CD14-positive monocyte (primary cell): Measurements from ENCODE around the gene GALNT14. TPM values are rescaled to one million over a fixed set of nuclear protein-coding genes. Genes with fewer than 3 reads are reported as not detected.
A peak's percentile ranks its signal among the peaks of the same experiment; 100 is the strongest.

Experiments
- DNase-seq, 3 donors: peaks; one replicate each; pipeline ENCODE4 v3.0.0-alpha.2; 2011 to 2022
- H2AFZ ChIP-seq: 2 replicates; pipeline ENCODE4 v1.6.0; 2012; ENCODE audit warnings: mild to moderate bottlenecking, low read depth, low read length, inconsistent platforms; ENCODE audit not compliant: insufficient read depth, poor library complexity, severe bottlenecking
- H3K27ac ChIP-seq, 2 donors: 1 replicate in 1 of 2; 2 replicates in 1 of 2; pipeline ENCODE4 v1.5.1; 2012 to 2013; ENCODE audit warnings: low read length in 2 of 2, control low read depth in 1 of 2, inconsistent platforms in 1 of 2, low read depth in 1 of 2, mild to moderate bottlenecking in 1 of 2
- H3K27me3 ChIP-seq, 2 donors: one replicate each; pipeline versions ENCODE4 v1.6.0 to v1.6.1; 2011 to 2013; ENCODE audit warnings: low read length in 2 of 2; ENCODE audit not compliant: control insufficient read depth in 2 of 2, insufficient read depth in 2 of 2
- H3K36me3 ChIP-seq, 2 donors: replicated peaks in 1 of 2; 1 replicate in 1 of 2; 2 replicates in 1 of 2; pipeline versions ENCODE4 v1.5.1 to v1.6.1; 2012 to 2013; ENCODE audit warnings: low read length in 2 of 2, control low read depth in 1 of 2, inconsistent platforms in 1 of 2, mild to moderate bottlenecking in 1 of 2; ENCODE audit not compliant: insufficient read depth in 2 of 2, control insufficient read depth in 1 of 2
- H3K4me1 ChIP-seq, 2 donors: 1 replicate in 1 of 2; 2 replicates in 1 of 2; pipeline versions ENCODE4 v1.5.1 to v1.6.1; 2012 to 2013; ENCODE audit warnings: low read length in 2 of 2, control low read depth in 1 of 2, inconsistent platforms in 1 of 2, mild to moderate bottlenecking in 1 of 2, moderate library complexity in 1 of 2; ENCODE audit not compliant: insufficient read depth in 2 of 2, control insufficient read depth in 1 of 2
- H3K4me2 ChIP-seq: replicated peaks from 2 replicates; pipeline ENCODE3; 2012; ENCODE audit warnings: low read length, moderate library complexity, mild to moderate bottlenecking; ENCODE audit not compliant: poor library complexity, severe bottlenecking; ENCODE audit errors: extremely low read depth
- H3K4me3 ChIP-seq, 3 experiments: fragments of 200-600 bp in 1 of 3; sonication (generic) in 1 of 3; replicated peaks in 1 of 3; 1 replicate in 2 of 3; 2 replicates in 1 of 3; pipeline ENCODE4 v1.5.1; 2011 to 2013; ENCODE audit warnings: low read length in 3 of 3, mild to moderate bottlenecking in 3 of 3, control low read depth in 2 of 3, low read depth in 2 of 3, inconsistent platforms in 1 of 3, moderate library complexity in 1 of 3
- H3K79me2 ChIP-seq: 2 replicates; pipeline ENCODE4 v1.6.0; 2012; ENCODE audit warnings: mild to moderate bottlenecking, control low read depth, inconsistent platforms, low read length, moderate library complexity; ENCODE audit not compliant: insufficient read depth
- H3K9ac ChIP-seq: 2 replicates; pipeline ENCODE4 v1.6.0; 2017; ENCODE audit warnings: low read length, mild to moderate bottlenecking; ENCODE audit not compliant: insufficient read depth, poor library complexity, severe bottlenecking
- H3K9me3 ChIP-seq, 2 donors: replicated peaks in 1 of 2; 1 replicate in 1 of 2; 2 replicates in 1 of 2; pipeline versions ENCODE4 v1.5.1 to v1.6.1; 2012 to 2013; ENCODE audit warnings: low read length in 2 of 2, control low read depth in 1 of 2; ENCODE audit not compliant: control insufficient read depth in 1 of 2, insufficient read depth in 1 of 2
- H4K20me1 ChIP-seq: 2 replicates; pipeline ENCODE4 v1.6.0; 2012; ENCODE audit warnings: mild to moderate bottlenecking, low read length, control low read depth, moderate library complexity; ENCODE audit not compliant: insufficient read depth
- H3K27ac Mint-ChIP-seq, 7 donors: one replicate each; pipeline ENCODE4 v1.8.0; 2020; ENCODE audit warnings: mild to moderate bottlenecking in 7 of 7, mixed read lengths in 7 of 7, moderate library complexity in 6 of 7, inconsistent platforms in 2 of 7
- H3K27me3 Mint-ChIP-seq, 3 donors: one replicate each; pipeline ENCODE4 v1.8.0; 2021 to 2022; ENCODE audit warnings: low read depth in 3 of 3, mild to moderate bottlenecking in 3 of 3, mixed read lengths in 3 of 3, moderate library complexity in 3 of 3, inconsistent platforms in 1 of 3
- H3K36me3 Mint-ChIP-seq, 2 donors: one replicate each; pipeline ENCODE4 v1.8.0; 2020; ENCODE audit warnings: mixed read lengths in 2 of 2, inconsistent platforms in 1 of 2, mild to moderate bottlenecking in 1 of 2
- H3K4me1 Mint-ChIP-seq: one replicate; pipeline ENCODE4 v1.8.0; 2020; ENCODE audit warnings: mild to moderate bottlenecking, mixed read lengths
- H3K4me3 Mint-ChIP-seq, 2 donors: one replicate each; pipeline ENCODE4 v1.8.0; 2020; ENCODE audit warnings: mild to moderate bottlenecking in 2 of 2, mixed read lengths in 2 of 2, moderate library complexity in 1 of 2
- H3K9me3 Mint-ChIP-seq, 7 donors: one replicate each; pipeline ENCODE4 v1.8.0; 2020 to 2022; ENCODE audit warnings: mixed read lengths in 7 of 7, mild to moderate bottlenecking in 6 of 7, moderate library complexity in 6 of 7, inconsistent platforms in 2 of 7
- WGBS: methylation state at CpG from one replicate; pipeline ENCODE4 v1.1.5; 2013; ENCODE audit warnings: missing lambda C conversion rate; ENCODE audit not compliant: insufficient coverage; 5-methylcytosine and 5-hydroxymethylcytosine counted together
- intact Hi-C, 2 donors: fragments of 100-400 bp; cut with micrococcal nuclease; formaldehyde crosslinking; loops; one replicate each; pipeline versions ENCODE4 v1.15.0 to v1.15.1; 2023
- polyA plus RNA-seq, 3 donors: library from polyadenylated mRNA; depleted of rRNA in 1 of 3; unstranded in 2 of 3; stranded (reverse) in 1 of 3; fragments of 300-500 nt in 2 of 3; fragments of >200 nt in 1 of 3; fragmentation: Illumina TruSeq in 2 of 3; gene quantifications; 1 replicate in 2 of 3; 2 replicates in 1 of 3; pipeline ENCODE4 v1.2.3, GENCODE V29; 2012 to 2021
- TF ChIP-seq, protein P1 (sequence below): fragments of 200-600 bp; IDR thresholded peaks from one replicate; pipeline ENCODE4 v1.8.0; 2022; ENCODE audit warnings: antibody characterized with exemption, mild to moderate bottlenecking

Gene GALNT14
- polyA plus RNA-seq, 3 donors = 0.33 TPM; not detected in 2

GRCh38 chr2:31014516-31014915, 123.7 kb downstream of the GALNT14 start:
- H3K4me2 ChIP-seq = no peak overlapping the region
- H3K4me1 Mint-ChIP-seq = peaks cover 15% of the 10 kb centered on the region
- TF ChIP-seq, protein P1, sequence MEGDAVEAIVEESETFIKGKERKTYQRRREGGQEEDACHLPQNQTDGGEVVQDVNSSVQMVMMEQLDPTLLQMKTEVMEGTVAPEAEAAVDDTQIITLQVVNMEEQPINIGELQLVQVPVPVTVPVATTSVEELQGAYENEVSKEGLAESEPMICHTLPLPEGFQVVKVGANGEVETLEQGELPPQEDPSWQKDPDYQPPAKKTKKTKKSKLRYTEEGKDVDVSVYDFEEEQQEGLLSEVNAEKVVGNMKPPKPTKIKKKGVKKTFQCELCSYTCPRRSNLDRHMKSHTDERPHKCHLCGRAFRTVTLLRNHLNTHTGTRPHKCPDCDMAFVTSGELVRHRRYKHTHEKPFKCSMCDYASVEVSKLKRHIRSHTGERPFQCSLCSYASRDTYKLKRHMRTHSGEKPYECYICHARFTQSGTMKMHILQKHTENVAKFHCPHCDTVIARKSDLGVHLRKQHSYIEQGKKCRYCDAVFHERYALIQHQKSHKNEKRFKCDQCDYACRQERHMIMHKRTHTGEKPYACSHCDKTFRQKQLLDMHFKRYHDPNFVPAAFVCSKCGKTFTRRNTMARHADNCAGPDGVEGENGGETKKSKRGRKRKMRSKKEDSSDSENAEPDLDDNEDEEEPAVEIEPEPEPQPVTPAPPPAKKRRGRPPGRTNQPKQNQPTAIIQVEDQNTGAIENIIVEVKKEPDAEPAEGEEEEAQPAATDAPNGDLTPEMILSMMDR = no peak
- H3K27me3 Mint-ChIP-seq = peaks cover 0 to 4% (median 0%) of the 10 kb centered on the region in 3 donors
- H2AFZ ChIP-seq = no peak overlapping the region
- peaks cover 0 to 4% (median 0%) of the 10 kb centered on the region in 7 donors for H3K9me3 Mint-ChIP-seq
- no peaks in the 10 kb centered on the region for H3K36me3 Mint-ChIP-seq
- no peaks in the 10 kb centered on the region for H4K20me1 ChIP-seq
- peak overlapping the region in 1 of 7 donors; percentile 43 for H3K27ac Mint-ChIP-seq
- H3K79me2 ChIP-seq = no peaks in the 10 kb centered on the region
- no peaks in the 10 kb centered on the region for H3K27me3 ChIP-seq
- no peak overlapping the region for H3K4me3 Mint-ChIP-seq
- no peak for DNase-seq
- intact Hi-C loops = no loop called here
- H3K9ac ChIP-seq = no peak overlapping the region
- no peaks in the 10 kb centered on the region for H3K36me3 ChIP-seq
- no peaks in the 10 kb centered on the region for H3K9me3 ChIP-seq
- WGBS = 94% methylated on average over 2 of the region's 4 CpGs
- H3K27ac ChIP-seq = no peak overlapping the region
- H3K4me1 ChIP-seq = peaks cover 6 to 12% of the 10 kb centered on the region in 2 donors
- H3K4me3 ChIP-seq = no peak overlapping the region

DNA sequence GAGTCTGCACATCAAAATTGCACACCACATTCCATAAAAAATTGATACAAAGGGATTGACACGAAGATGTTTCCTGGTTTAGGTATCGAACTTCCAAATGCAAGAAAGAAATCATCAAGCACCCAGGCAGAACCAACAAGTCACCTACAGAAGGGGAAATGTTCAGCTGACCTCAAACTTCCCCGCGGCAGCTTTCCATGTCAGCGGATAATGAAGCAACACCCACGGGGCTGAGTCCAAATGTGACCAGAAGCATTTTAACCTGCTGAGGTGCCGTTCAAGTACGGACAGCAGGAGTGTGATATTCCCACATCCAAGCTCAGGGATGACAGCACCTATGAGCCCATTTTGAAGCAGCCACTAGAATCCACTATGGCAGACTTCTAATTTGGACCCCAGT, 124.9 kb downstream of the GALNT14 start:
- intact Hi-C loops = no loop called here

More for the DNA sequence above, 124.9 kb downstream of the GALNT14 start:
- peak overlapping the region in 1 of 2 donors; percentile 47 for H3K4me3 Mint-ChIP-seq
- Histone ChIP-seq H4K20me1 (no peaks in the 10 kb centered on the region), H3K4me1 (peaks cover 6 to 12% of the 10 kb centered on the region in 2 donors), H3K27me3 (no peaks in the 10 kb centered on the region), H3K27ac (no peak overlapping the region), H3K79me2 (no peaks in the 10 kb centered on the region), H3K9ac (no peak overlapping the region), H2AFZ (no peak overlapping the region), H3K36me3 (no peaks in the 10 kb centered on the region), H3K9me3 (no peaks in the 10 kb centered on the region), H3K4me3 (no peak overlapping the region), H3K4me2 (no peak overlapping the region)
- DNase-seq = peak in 1 of 3 donors; percentile 22
- H3K27me3 Mint-ChIP-seq = peaks cover 0 to 4% (median 2%) of the 10 kb centered on the region in 3 donors
- H3K27ac Mint-ChIP-seq = no peak overlapping the region
- H3K4me1 Mint-ChIP-seq = peaks cover 15% of the 10 kb centered on the region
- 12% methylated on average over 6 of the region's 8 CpGs for WGBS
- TF ChIP-seq, protein P1 = no peak
- no peaks in the 10 kb centered on the region for H3K36me3 Mint-ChIP-seq
- peaks cover 0 to 3% (median 0%) of the 10 kb centered on the region in 7 donors for H3K9me3 Mint-ChIP-seq
